ENCODE results near the gene MB. TPM values are rescaled to one million over a fixed set of nuclear protein-coding genes. Genes with fewer than 3 reads are reported as not detected.

Gene MB
- total and polyA plus RNA-seq, 2 experiments from 2014 or later: not detected

DNA sequence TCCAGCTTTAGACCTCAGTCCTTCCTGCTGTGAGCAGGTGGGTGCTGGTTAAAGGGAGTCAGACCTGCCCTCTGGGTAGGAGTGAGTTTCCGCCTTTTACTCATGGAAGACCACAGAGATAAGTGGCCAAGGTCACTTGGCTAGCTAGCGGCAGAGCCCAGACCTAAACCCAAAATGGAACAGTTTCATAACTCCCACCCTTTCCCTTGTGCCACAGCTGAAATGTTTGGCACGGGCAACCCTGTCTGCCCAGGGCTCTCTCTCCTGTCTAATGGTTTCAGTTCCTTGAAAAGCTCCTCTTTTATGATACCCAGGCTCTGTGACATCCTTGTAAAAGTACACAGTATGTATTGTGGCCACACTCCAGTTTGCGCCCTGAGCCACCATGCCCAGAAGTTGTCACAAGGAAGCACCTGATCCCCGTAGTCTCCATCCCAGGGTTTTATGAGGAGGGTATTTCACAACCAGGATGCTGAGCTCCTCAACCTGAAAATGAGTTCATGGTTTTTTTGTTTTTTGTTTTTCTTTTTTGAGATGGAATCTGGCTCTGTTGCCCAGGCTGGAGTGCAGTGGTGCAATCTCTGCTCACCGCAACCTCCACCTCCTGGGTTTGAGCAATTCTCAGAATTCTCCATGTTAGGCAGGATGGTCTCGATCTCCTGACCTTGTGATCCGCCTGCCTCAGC, 5.1 kb downstream of the MB start (continued):
- TF ChIP-seq EZH2phosphoT487 (IDR thresholded peaks at IDR 0.05; ENCODE audit: unreplicated experiment) (no peak), EZH2 (IDR thresholded peaks at IDR 0.05; ENCODE audit: low read depth, unreplicated experiment) (no peak), ETS1 (IDR thresholded peaks at IDR 0.05) (no peak), STAT1 (IDR thresholded peaks at IDR 0.05; ENCODE audit: unreplicated experiment) (no peak), ZNF331 (CRISPR knock-in tag; IDR thresholded peaks at IDR 0.05; ENCODE audit: low read depth) (no peak), NANOG (IDR thresholded peaks at IDR 0.05; ENCODE audit: borderline replicate concordance) (no peak), CREB1 (CRISPR knock-in tag; IDR thresholded peaks at IDR 0.05; ENCODE audit: low read depth) (no peak), JUNB (IDR thresholded peaks at IDR 0.05; ENCODE audit: unreplicated experiment) (no peak)
- TF ChIP-seq, protein P1, sequence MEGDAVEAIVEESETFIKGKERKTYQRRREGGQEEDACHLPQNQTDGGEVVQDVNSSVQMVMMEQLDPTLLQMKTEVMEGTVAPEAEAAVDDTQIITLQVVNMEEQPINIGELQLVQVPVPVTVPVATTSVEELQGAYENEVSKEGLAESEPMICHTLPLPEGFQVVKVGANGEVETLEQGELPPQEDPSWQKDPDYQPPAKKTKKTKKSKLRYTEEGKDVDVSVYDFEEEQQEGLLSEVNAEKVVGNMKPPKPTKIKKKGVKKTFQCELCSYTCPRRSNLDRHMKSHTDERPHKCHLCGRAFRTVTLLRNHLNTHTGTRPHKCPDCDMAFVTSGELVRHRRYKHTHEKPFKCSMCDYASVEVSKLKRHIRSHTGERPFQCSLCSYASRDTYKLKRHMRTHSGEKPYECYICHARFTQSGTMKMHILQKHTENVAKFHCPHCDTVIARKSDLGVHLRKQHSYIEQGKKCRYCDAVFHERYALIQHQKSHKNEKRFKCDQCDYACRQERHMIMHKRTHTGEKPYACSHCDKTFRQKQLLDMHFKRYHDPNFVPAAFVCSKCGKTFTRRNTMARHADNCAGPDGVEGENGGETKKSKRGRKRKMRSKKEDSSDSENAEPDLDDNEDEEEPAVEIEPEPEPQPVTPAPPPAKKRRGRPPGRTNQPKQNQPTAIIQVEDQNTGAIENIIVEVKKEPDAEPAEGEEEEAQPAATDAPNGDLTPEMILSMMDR (conservative IDR thresholded peaks at IDR 0.05; ENCODE audit: low read depth in 2 of 2): no peak

DNA sequence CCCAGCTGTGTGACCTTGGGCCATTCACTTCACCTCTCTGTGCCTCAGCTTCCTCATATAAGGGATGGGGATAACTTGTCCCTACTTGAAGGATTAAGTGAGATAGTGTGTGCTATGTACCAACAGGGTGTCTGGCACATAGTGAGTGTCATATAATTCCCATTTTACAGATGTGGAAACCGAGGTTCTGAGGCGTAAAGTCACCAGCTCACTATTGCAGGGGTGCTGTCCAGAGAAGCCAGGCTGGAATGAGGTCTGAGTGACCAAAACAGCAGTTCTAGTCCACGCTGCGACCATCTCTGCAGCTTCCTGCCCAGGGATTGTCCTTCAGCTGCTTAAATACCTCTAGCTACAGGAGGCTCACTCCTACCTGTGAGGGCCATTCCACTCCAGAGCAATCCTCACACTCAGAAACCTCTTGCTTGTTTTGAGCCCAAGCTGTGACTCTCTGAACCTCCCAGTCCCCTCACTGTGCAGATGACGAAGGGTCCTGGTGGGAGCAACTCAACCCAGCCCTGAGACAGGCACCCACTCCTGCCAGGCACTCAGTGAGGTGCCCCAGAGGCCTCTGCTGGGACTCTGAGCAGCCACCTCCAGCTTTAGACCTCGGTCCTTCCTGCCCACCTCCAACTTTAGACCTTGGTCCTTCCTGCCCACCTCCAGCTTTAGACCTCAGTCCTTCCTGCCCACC, 5.8 kb downstream of the MB start:
- Mint-ChIP-seq H3K27me3 (ENCODE audit: insufficient read depth, low read depth, poor library complexity) (peaks cover 10% of the 10 kb centered on the region), H3K9me3 (no peaks in the 10 kb centered on the region), H3K27ac (no peak overlapping the region), H3K4me3 (no peak overlapping the region), H3K4me1 (peaks cover 4% of the 10 kb centered on the region), H3K36me3 (ENCODE audit: low read depth) (no peaks in the 10 kb centered on the region)
- H3K79me2 ChIP-seq (replicated peaks; ENCODE audit: insufficient read depth): no peaks in the 10 kb centered on the region
- no peaks in the 10 kb centered on the region for H3K36me3 ChIP-seq (ENCODE audit: insufficient read depth)
- H3K4me1 ChIP-seq (ENCODE audit: insufficient read depth): no peaks in the 10 kb centered on the region
- H3K9me2 ChIP-seq (ENCODE audit: insufficient read depth): no peaks in the 10 kb centered on the region
- H2AFZ ChIP-seq: no peak overlapping the region
- no peaks in the 10 kb centered on the region for H3F3A ChIP-seq (replicated peaks; ENCODE audit: low read depth)
- H3K27me3 ChIP-seq (ENCODE audit: insufficient read depth): no peaks in the 10 kb centered on the region
- no peak overlapping the region for H3K4me2 ChIP-seq
- no peak overlapping the region for H3K4me3 ChIP-seq
- ATAC-seq (no peak), DNase-seq (ENCODE audit: low spot score) (no peak)
- no peak overlapping the region for H3K27ac ChIP-seq (ENCODE audit: low read depth)
- H4K20me1 ChIP-seq (replicated peaks; ENCODE audit: insufficient read depth): no peaks in the 10 kb centered on the region
- TF ChIP-seq EZH2phosphoT487 (IDR thresholded peaks at IDR 0.05; ENCODE audit: unreplicated experiment) (no peak), JUNB (IDR thresholded peaks at IDR 0.05; ENCODE audit: unreplicated experiment) (no peak), POLR2AphosphoS5 (IDR thresholded peaks at IDR 0.05; ENCODE audit: low read depth) (no peak), ZNF114 (CRISPR knock-in tag; IDR thresholded peaks at IDR 0.05) (no peak), EZH2 (IDR thresholded peaks at IDR 0.05; ENCODE audit: low read depth, unreplicated experiment) (no peak), NANOG (IDR thresholded peaks at IDR 0.05; ENCODE audit: borderline replicate concordance) (no peak), ZNF331 (CRISPR knock-in tag; IDR thresholded peaks at IDR 0.05; ENCODE audit: low read depth) (no peak)
- TF ChIP-seq, protein P2, sequence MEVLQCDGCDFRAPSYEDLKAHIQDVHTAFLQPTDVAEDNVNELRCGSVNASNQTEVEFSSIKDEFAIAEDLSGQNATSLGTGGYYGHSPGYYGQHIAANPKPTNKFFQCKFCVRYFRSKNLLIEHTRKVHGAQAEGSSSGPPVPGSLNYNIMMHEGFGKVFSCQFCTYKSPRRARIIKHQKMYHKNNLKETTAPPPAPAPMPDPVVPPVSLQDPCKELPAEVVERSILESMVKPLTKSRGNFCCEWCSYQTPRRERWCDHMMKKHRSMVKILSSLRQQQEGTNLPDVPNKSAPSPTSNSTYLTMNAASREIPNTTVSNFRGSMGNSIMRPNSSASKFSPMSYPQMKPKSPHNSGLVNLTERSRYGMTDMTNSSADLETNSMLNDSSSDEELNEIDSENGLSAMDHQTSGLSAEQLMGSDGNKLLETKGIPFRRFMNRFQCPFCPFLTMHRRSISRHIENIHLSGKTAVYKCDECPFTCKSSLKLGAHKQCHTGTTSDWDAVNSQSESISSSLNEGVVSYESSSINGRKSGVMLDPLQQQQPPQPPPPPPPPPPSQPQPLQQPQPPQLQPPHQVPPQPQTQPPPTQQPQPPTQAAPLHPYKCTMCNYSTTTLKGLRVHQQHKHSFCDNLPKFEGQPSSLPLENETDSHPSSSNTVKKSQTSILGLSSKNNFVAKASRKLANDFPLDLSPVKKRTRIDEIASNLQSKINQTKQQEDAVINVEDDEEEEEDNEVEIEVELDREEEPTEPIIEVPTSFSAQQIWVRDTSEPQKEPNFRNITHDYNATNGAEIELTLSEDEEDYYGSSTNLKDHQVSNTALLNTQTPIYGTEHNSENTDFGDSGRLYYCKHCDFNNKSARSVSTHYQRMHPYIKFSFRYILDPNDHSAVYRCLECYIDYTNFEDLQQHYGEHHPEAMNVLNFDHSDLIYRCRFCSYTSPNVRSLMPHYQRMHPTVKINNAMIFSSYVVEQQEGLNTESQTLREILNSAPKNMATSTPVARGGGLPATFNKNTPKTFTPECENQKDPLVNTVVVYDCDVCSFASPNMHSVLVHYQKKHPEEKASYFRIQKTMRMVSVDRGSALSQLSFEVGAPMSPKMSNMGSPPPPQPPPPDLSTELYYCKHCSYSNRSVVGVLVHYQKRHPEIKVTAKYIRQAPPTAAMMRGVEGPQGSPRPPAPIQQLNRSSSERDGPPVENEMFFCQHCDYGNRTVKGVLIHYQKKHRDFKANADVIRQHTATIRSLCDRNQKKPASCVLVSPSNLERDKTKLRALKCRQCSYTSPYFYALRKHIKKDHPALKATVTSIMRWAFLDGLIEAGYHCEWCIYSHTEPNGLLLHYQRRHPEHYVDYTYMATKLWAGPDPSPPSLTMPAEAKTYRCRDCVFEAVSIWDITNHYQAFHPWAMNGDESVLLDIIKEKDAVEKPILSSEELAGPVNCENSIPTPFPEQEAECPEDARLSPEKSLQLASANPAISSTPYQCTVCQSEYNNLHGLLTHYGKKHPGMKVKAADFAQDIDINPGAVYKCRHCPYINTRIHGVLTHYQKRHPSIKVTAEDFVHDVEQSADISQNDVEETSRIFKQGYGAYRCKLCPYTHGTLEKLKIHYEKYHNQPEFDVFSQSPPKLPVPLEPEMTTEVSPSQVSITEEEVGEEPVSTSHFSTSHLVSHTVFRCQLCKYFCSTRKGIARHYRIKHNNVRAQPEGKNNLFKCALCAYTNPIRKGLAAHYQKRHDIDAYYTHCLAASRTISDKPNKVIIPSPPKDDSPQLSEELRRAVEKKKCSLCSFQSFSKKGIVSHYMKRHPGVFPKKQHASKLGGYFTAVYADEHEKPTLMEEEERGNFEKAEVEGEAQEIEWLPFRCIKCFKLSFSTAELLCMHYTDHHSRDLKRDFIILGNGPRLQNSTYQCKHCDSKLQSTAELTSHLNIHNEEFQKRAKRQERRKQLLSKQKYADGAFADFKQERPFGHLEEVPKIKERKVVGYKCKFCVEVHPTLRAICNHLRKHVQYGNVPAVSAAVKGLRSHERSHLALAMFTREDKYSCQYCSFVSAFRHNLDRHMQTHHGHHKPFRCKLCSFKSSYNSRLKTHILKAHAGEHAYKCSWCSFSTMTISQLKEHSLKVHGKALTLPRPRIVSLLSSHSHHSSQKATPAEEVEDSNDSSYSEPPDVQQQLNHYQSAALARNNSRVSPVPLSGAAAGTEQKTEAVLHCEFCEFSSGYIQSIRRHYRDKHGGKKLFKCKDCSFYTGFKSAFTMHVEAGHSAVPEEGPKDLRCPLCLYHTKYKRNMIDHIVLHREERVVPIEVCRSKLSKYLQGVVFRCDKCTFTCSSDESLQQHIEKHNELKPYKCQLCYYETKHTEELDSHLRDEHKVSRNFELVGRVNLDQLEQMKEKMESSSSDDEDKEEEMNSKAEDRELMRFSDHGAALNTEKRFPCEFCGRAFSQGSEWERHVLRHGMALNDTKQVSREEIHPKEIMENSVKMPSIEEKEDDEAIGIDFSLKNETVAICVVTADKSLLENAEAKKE (CRISPR knock-in tag; IDR thresholded peaks at IDR 0.05): no peak
